ENCODE data around the gene VSIG10L. TPM values are rescaled to one million over a fixed set of nuclear protein-coding genes. Genes with fewer than 3 reads are reported as not detected.

Gene VSIG10L
- total RNA-seq, 4 donors from 2014 or later = 0.21 to 0.56 (median 0.28) TPM

DNA sequence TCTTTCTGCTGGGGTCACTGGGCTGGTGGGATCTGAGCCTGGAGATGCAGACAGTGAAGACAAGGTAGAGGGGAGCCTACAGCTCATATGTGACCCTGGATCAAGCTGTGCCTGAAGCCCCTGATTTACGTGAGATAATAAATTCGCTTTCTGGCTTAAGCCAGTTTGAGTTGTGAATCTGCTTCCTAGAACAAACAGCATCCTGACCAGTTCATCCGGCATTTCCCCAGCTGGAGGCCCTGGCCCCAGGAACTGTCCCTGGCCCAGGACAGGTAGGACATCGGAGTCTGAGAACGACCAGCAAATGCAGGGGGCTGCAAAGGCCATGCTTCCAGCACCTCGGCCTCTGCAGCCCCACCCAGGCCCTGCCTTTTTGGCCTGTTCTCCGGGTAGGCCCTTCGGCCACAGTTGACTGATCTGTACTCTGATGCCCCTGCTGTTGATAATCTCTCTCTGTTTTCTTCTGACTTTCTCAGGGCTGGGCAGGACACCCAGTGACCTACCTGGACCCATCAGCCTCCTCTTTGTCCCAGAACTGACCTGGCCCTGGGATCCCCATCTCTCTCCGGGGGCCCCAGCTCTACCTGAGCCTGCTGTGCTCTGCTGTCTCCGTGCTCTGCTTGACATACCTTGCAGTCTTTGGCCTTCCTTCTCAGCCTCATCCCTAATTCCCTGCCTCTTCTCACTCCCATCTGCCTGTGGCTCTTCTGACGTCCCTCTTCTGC, 9.5 kb upstream of the VSIG10L start:
- TF ChIP-seq, protein P1, sequence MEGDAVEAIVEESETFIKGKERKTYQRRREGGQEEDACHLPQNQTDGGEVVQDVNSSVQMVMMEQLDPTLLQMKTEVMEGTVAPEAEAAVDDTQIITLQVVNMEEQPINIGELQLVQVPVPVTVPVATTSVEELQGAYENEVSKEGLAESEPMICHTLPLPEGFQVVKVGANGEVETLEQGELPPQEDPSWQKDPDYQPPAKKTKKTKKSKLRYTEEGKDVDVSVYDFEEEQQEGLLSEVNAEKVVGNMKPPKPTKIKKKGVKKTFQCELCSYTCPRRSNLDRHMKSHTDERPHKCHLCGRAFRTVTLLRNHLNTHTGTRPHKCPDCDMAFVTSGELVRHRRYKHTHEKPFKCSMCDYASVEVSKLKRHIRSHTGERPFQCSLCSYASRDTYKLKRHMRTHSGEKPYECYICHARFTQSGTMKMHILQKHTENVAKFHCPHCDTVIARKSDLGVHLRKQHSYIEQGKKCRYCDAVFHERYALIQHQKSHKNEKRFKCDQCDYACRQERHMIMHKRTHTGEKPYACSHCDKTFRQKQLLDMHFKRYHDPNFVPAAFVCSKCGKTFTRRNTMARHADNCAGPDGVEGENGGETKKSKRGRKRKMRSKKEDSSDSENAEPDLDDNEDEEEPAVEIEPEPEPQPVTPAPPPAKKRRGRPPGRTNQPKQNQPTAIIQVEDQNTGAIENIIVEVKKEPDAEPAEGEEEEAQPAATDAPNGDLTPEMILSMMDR (IDR thresholded peaks at IDR 0.05) = no peak
- no peak for TF ChIP-seq POLR2A (IDR thresholded peaks at IDR 0.05)
- intact Hi-C loops (cut with DNase I) = no loop called here
- Histone ChIP-seq H3K4me3 (replicated peaks in 1 of 3) (no peak overlapping the region), H3K27ac (no peak overlapping the region), H3K27me3 (no peaks in the 10 kb centered on the region), H3K36me3 (peaks cover 28 to 34% of the 10 kb centered on the region in 2 donors), H3K9me3 (no peaks in the 10 kb centered on the region), H3K4me1 (no peaks in the 10 kb centered on the region)
- 95 to 96% methylated on average over 10 to 11 of the region's 11 CpGs for WGBS, 2 donors
- DNase-seq = no peak

DNA sequence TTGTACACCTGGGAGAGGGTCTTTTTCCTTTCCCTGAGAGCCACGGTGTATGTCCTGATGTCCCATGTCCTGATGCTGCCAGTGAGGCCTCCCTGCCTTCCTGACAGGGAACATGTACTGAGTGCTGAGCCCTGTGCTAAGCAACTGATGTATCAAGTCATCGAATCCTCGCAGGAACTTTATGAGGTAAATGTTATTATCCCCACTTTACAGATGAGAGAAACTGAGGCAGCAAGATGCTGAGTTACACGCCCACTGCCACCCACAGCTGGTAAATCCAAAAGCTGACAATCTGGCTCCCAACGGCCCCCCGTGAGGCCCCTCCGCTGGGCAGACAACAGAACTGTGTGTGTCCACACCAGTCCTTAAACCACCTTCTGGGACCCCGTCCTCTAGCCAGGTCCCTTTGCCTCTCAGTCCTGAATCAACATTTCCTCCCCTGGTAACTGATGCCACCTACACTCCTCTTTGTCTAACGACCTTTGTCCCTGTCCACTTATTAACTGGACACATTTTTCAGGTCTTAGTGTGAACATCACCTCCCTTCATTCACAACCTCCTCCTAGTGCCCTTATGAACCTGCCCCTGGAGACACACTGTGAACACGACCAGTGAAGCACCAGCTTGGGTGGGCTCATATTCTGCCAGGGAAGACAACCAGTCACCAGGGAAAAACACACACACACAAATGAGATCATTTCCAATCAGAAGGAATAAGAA, 5.4 kb upstream of the VSIG10L start:
- H3K36me3 ChIP-seq = peaks cover 25 to 42% of the 10 kb centered on the region in 2 donors
- WGBS, 2 donors = 86 to 89% methylated on average over 10 of the region's 10 CpGs

DNA sequence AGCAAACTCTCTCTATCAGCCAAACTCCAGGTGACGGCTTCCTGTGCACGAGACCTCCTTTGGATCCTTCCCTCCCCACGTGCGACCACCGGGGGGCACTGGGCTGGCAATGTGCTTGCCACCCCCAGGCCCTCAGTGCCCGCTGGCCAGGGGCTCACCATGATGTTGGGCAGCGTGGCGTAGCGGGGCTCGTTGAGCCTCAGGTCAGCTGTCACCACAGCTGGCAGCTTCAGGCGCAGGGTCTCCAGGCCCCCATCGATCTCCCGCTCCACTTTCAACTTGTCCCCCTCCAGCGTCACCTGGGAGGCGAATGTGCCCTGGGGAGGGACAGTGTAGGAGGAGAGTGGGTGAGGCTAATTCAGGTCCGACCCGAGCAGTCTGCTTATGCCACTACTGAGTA, 4.8 kb upstream of the VSIG10L start:
- DNase-seq = no peak
- 89 to 93% methylated on average over 9 to 15 of the region's 17 CpGs for WGBS, 2 donors
- TF ChIP-seq, protein P1 (IDR thresholded peaks at IDR 0.05) = no peak
- TF ChIP-seq POLR2A (IDR thresholded peaks at IDR 0.05) = no peak
- H3K9me3 ChIP-seq = no peaks in the 10 kb centered on the region
- no peaks in the 10 kb centered on the region for H3K27me3 ChIP-seq
- H3K4me1 ChIP-seq = no peaks in the 10 kb centered on the region
- H3K4me3 ChIP-seq (replicated peaks in 1 of 3) = no peak overlapping the region
- peaks cover 24 to 42% of the 10 kb centered on the region in 2 donors for H3K36me3 ChIP-seq
- no peak overlapping the region for H3K27ac ChIP-seq
- intact Hi-C loops (cut with DNase I) = loop anchor here (10.0 kb wide), 1 partner anchor 48 kb away; the partner anchor contains the start of gene C19orf84

More for the DNA sequence above, 5.4 kb upstream of the VSIG10L start:
- no peak for DNase-seq
- intact Hi-C loops (cut with DNase I) = loop anchor here (10.0 kb wide), 1 partner anchor 47 kb away; the partner anchor contains the start of gene C19orf84
- Histone ChIP-seq H3K9me3 (no peaks in the 10 kb centered on the region), H3K27ac (no peak overlapping the region), H3K4me3 (replicated peaks in 1 of 3) (no peak overlapping the region), H3K4me1 (no peaks in the 10 kb centered on the region), H3K27me3 (no peaks in the 10 kb centered on the region)
- no peak for TF ChIP-seq POLR2A (IDR thresholded peaks at IDR 0.05)
- TF ChIP-seq, protein P1 (IDR thresholded peaks at IDR 0.05) = no peak

DNA sequence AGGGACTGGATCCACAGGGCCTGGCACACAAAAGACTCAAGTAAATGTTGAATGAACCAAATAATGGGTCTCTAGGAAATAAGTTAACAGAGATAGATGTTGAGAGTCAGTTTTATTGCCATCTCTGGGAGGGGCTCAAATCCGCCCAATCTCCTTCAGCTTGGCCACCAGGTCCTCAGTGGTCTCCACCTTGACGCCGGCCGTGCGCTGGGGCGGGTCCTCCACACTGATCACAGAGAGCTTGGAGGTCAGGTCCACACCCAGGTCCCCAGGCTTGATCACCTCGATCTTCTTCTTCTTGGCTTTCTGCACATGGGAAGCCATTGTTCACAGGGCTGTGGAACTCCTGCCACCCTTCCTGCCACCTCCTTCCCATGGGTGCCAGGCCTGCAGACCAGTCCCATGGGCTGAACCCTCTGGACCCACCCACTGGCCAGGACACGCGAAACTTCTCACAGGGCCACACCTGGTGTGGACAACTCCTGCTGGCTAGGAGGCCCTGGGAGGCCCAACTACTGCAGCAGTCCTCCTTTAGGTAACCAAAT, 3.2 kb upstream of the VSIG10L start:
- no peaks in the 10 kb centered on the region for H3K27me3 ChIP-seq
- no peak for DNase-seq

More for the DNA sequence above, 3.2 kb upstream of the VSIG10L start:
- TF ChIP-seq POLR2A (IDR thresholded peaks at IDR 0.05) = no peak
- TF ChIP-seq, protein P1 (IDR thresholded peaks at IDR 0.05) = no peak
- intact Hi-C loops (cut with DNase I) = loop anchor here (10.0 kb wide), 1 partner anchor 50 kb away; the partner anchor contains the start of gene C19orf84
- Histone ChIP-seq H3K4me1 (peaks cover 3 to 4% of the 10 kb centered on the region in 2 donors), H3K27ac (no peak overlapping the region), H3K4me3 (replicated peaks in 1 of 3) (no peak overlapping the region), H3K36me3 (peaks cover 12 to 28% of the 10 kb centered on the region in 2 donors), H3K9me3 (no peaks in the 10 kb centered on the region)
- 98 to 100% methylated on average over 9 of the region's 9 CpGs for WGBS, 2 donors
